ENCODE data around the gene C1QL1. TPM values are rescaled to one million over a fixed set of nuclear protein-coding genes. Genes with fewer than 3 reads are reported as not detected.
A peak's percentile ranks its signal among the peaks of the same experiment; 100 is the strongest.

Gene C1QL1
- total RNA-seq: 0.13 TPM

- ATAC-seq (peak; percentile 98), DNase-seq (ENCODE audit: low spot score) (peak; percentile 83)
These were observed at the start of gene C1QL1 for GRCh38 chr17:44968225-44969143. Gene C1QL1, minus strand, starts transcription at chr17:44968303. Its CDS starts 255 bp downstream, at chr17:44968048.

- no peak for DNase-seq (ENCODE audit: low spot score)
- peak; percentile 48 for ATAC-seq
These were observed 48.7 kb upstream of the C1QL1 start for GRCh38 chr17:45016823-45017222.

- ATAC-seq: peak; percentile 49
- no peak for DNase-seq (ENCODE audit: low spot score)
These were observed 48.1 kb upstream of the C1QL1 start for GRCh38 chr17:45016237-45016636.

- DNase-seq (ENCODE audit: low spot score): no peak
- no peak for ATAC-seq
These were observed 45.2 kb upstream of the C1QL1 start for GRCh38 chr17:45013021-45013997.

GRCh38 chr17:45011767-45012166 is 43.7 kb upstream of the C1QL1 start:
- DNase-seq (ENCODE audit: low spot score) (no peak), ATAC-seq (no peak)

GRCh38 chr17:45009676-45010467 is 41.8 kb upstream of the C1QL1 start:
- ATAC-seq: no peak

GRCh38 chr17:45008216-45008615 is 40.1 kb upstream of the C1QL1 start:
- DNase-seq (ENCODE audit: low spot score): no peak
- no peak for ATAC-seq

More at GRCh38 chr17:45009676-45010467, 41.8 kb upstream of the C1QL1 start:
- no peak for DNase-seq (ENCODE audit: low spot score)

GRCh38 chr17:45006927-45007461 is 38.9 kb upstream of the C1QL1 start:
- DNase-seq (ENCODE audit: low spot score) (no peak), ATAC-seq (no peak)

GRCh38 chr17:45005700-45006099 is 37.6 kb upstream of the C1QL1 start:
- no peak for ATAC-seq
- DNase-seq (ENCODE audit: low spot score): no peak

- DNase-seq (ENCODE audit: low spot score): no peak
- ATAC-seq: no peak
These were observed 36.3 kb upstream of the C1QL1 start for GRCh38 chr17:45004388-45004787.

GRCh38 chr17:45003877-45004276 is 35.8 kb upstream of the C1QL1 start:
- DNase-seq (ENCODE audit: low spot score) (no peak), ATAC-seq (no peak)

GRCh38 chr17:45001310-45001709 is 33.2 kb upstream of the C1QL1 start:
- DNase-seq (ENCODE audit: low spot score): no peak
- ATAC-seq: peak; percentile 64

GRCh38 chr17:44999433-44999832 is 31.3 kb upstream of the C1QL1 start:
- ATAC-seq (no peak), DNase-seq (ENCODE audit: low spot score) (no peak)

GRCh38 chr17:44998646-44999045 is 30.5 kb upstream of the C1QL1 start:
- DNase-seq (ENCODE audit: low spot score): no peak
- ATAC-seq: no peak

GRCh38 chr17:44997733-44998520 is 29.8 kb upstream of the C1QL1 start:
- ATAC-seq: no peak
- no peak for DNase-seq (ENCODE audit: low spot score)

- no peak for DNase-seq (ENCODE audit: low spot score)
- ATAC-seq: no peak
These were observed 28.2 kb upstream of the C1QL1 start for GRCh38 chr17:44996304-44996703.

GRCh38 chr17:44995436-44996001 is 27.4 kb upstream of the C1QL1 start:
- no peak for DNase-seq (ENCODE audit: low spot score)

GRCh38 chr17:44992242-44992939 is 24.3 kb upstream of the C1QL1 start:
- DNase-seq (ENCODE audit: low spot score): no peak
- ATAC-seq: no peak

More at GRCh38 chr17:44995436-44996001, 27.4 kb upstream of the C1QL1 start:
- no peak for ATAC-seq

Measured in left lobe of liver (tissue), 2 donors.